22Rv1 (cell line): ENCODE measurements around the gene NRF1.

Source experiments
- CTCF ChIP-seq: fragments of 450-650 bp; IDR thresholded peaks from 2 replicates; pipeline ENCODE4 v1.5.1; 2017; ENCODE audit warnings: mild to moderate bottlenecking
- ZFX ChIP-seq: fragments of 450-650 bp; IDR thresholded peaks from 2 replicates; pipeline ENCODE4 v1.6.1; 2017; ENCODE audit warnings: antibody characterized with exemption, borderline replicate concordance

GRCh38 chr7:129781928-129782817, 170.7 kb downstream of the NRF1 start:
- TF ChIP-seq CTCF = no peak
- TF ChIP-seq ZFX = no peak
